GM10266 (cell line): ENCODE results near the gene TGFBRAP1.
"Not testable (repeated sequence)": the region's sequence is repeated elsewhere in the genome, so short reads cannot be mapped to it uniquely, and the experiment has no call there.

Source experiments
- DNase-seq: peaks from one replicate; pipeline ENCODE4 v3.0.0; 2012; ENCODE audit errors: extremely low spot score
- CTCF ChIP-seq: IDR thresholded peaks from 2 replicates; pipeline ENCODE4 v1.5.1; 2012; ENCODE audit warnings: mild to moderate bottlenecking, low read depth; ENCODE audit not compliant: control insufficient read depth, insufficient read depth; ENCODE audit errors: missing control alignments

TGFBRAP1 gene

GRCh38 chr2:105334211-105334610, 4.7 kb upstream of the TGFBRAP1 start:
- DNase-seq, result no peak
- TF ChIP-seq CTCF, result no peak

GRCh38 chr2:105330681-105331375, 1.3 kb upstream of the TGFBRAP1 start:
- no peak for DNase-seq
- TF ChIP-seq CTCF, result no peak

- no peak for TF ChIP-seq CTCF
- DNase-seq, result peak; percentile 57
Measured at GRCh38 chr2:105329197-105329554, 359 bp downstream of the TGFBRAP1 start.

GRCh38 chr2:105328281-105329196, 996 bp downstream of the TGFBRAP1 start:
- TF ChIP-seq CTCF, result no peak
- peak; percentile 58 for DNase-seq

GRCh38 chr2:105327690-105328089, 1.8 kb downstream of the TGFBRAP1 start:
- no peak for DNase-seq
- TF ChIP-seq CTCF, result no peak

- not testable (repeated sequence) for DNase-seq
Measured at GRCh38 chr2:105327271-105327670, 2.3 kb downstream of the TGFBRAP1 start.

- DNase-seq, result no peak
- no peak for TF ChIP-seq CTCF
Measured at GRCh38 chr2:105325389-105325963, 4.1 kb downstream of the TGFBRAP1 start.
